ENCODE results near the gene FHOD3. TPM values are rescaled to one million over a fixed set of nuclear protein-coding genes. Genes with fewer than 3 reads are reported as not detected.

The FHOD3 gene
- total and polyA plus RNA-seq, 9 of the 15 experiments (the other 6 are each of a cell fraction or from before 2014, with no cell fraction given), result 0.11 TPM; not detected in 8

DNA sequence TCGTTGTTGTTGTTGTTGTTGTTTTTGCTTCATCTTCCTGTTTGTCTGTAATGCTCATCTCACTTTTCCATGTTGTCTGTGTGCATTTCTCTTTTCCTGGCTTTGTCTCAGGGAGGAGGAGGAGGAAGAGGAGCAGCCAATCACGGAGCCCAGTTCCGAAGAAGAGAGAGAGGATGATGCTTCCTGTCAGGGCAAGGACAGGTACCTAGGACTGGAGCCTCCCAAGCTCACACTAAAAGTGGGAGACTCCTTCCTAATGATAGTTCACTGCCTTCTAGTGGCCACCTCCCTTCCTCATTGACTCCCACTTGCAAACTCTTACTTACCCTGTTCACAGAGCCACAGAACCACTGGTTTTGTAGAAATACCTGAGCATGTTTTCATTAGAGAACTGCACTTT lies 351.7 kb downstream of the FHOD3 start (continued):
- TF ChIP-seq ZNF165 (CRISPR knock-in tag; IDR thresholded peaks at IDR 0.05; ENCODE audit: borderline replicate concordance), result no peak

DNA sequence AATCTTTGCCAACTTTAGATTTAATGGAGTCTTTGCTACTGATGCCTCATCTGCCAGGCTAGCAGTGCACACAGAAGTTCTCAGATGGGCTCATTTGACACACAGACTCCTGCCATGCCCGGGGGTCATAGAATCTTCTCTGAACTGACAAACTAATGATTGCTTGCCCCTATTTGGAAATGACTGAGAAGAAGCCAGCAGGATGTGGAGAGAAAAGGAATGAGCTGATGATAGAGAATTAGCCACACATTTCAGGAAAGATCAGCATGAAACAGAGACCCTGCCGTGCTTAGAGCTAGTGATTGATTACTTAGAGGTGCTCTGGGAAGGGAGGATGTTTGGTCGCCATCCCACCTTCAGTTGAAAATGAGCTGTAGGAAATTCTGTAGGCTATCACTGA lies 352.8 kb downstream of the FHOD3 start:
- WGBS (ENCODE audit: insufficient coverage, low coverage, missing lambda C conversion rate), result 0% methylated on average over 3 of the region's 3 CpGs
- CTCF ChIA-PET (ENCODE audit: low intra/inter-chr PET ratio), result no interaction called here
- Histone ChIP-seq H4K20me1 (replicated peaks; ENCODE audit: control insufficient read depth, insufficient read depth, low read length) (no peaks in the 10 kb centered on the region), H3K79me2 (ENCODE audit: control insufficient read depth, insufficient read depth, low read length) (no peaks in the 10 kb centered on the region), H3K9me3 (replicated peaks; ENCODE audit: control insufficient read depth, insufficient read depth, low read depth, low read length) (no peaks in the 10 kb centered on the region), H3K9ac (ENCODE audit: insufficient read depth in 1 of 2, low read depth in 2 of 2, low read length in 2 of 2) (no peak overlapping the region), H3K4me2 (ENCODE audit: insufficient read depth, low read length) (no peak overlapping the region), H3K27ac (ENCODE audit: extremely low read depth, low read depth, low read length) (no peak overlapping the region), H2AFZ (ENCODE audit: low read depth, low read length) (no peak overlapping the region), H3K4me3 (no peak overlapping the region), H3K9me1 (ENCODE audit: control insufficient read depth, insufficient read depth, low read length) (no peaks in the 10 kb centered on the region), H3K36me3 (ENCODE audit: control insufficient read depth, insufficient read depth, low read length) (no peaks in the 10 kb centered on the region), H3K27me3 (ENCODE audit: control insufficient read depth in 2 of 2, insufficient read depth in 2 of 2, low read length in 2 of 2) (peaks cover 5 to 13% of the 10 kb centered on the region in 2 experiments; a peak in 3 of 5 replicates), H3K4me1 (replicated peaks in 1 of 2; ENCODE audit: control insufficient read depth in 2 of 2, insufficient read depth in 2 of 2, low read length in 2 of 2) (no peaks in the 10 kb centered on the region)
- DNase-seq (ENCODE audit: extremely low read depth in 1 of 4, low spot score in 3 of 4) (no peak), FAIRE-seq (no peak), ATAC-seq (no peak)
- in situ Hi-C loops (cut with MboI), result no loop called here
- TF ChIP-seq SP1 (CRISPR knock-in tag; IDR thresholded peaks at IDR 0.05), result no peak
- TF ChIP-seq NCOA4 (IDR thresholded peaks at IDR 0.05; ENCODE audit: partially characterized antibody), result no peak
- TF ChIP-seq, protein P1, sequence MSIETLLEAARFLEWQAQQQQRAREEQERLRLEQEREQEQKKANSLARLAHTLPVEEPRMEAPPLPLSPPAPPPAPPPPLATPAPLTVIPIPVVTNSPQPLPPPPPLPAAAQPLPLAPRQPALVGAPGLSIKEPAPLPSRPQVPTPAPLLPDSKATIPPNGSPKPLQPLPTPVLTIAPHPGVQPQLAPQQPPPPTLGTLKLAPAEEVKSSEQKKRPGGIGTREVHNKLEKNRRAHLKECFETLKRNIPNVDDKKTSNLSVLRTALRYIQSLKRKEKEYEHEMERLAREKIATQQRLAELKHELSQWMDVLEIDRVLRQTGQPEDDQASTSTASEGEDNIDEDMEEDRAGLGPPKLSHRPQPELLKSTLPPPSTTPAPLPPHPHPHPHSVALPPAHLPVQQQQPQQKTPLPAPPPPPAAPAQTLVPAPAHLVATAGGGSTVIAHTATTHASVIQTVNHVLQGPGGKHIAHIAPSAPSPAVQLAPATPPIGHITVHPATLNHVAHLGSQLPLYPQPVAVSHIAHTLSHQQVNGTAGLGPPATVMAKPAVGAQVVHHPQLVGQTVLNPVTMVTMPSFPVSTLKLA (conservative IDR thresholded peaks at IDR 0.05), result no peak
- TF ChIP-seq MBD2 (IDR thresholded peaks at IDR 0.05; ENCODE audit: borderline replicate concordance, low read depth), result no peak
- TF ChIP-seq ZNF696 (CRISPR knock-in tag; conservative IDR thresholded peaks at IDR 0.05), result no peak
- TF ChIP-seq, protein P2, sequence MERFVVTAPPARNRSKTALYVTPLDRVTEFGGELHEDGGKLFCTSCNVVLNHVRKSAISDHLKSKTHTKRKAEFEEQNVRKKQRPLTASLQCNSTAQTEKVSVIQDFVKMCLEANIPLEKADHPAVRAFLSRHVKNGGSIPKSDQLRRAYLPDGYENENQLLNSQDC (CRISPR knock-in tag; IDR thresholded peaks at IDR 0.05), result no peak
- TF ChIP-seq MECOM (CRISPR knock-in tag; IDR thresholded peaks at IDR 0.05), result no peak
- no peak for TF ChIP-seq ZNF79 (CRISPR knock-in tag; IDR thresholded peaks at IDR 0.05; ENCODE audit: low read depth)
- no peak for TF ChIP-seq ZNF76 (CRISPR knock-in tag; IDR thresholded peaks at IDR 0.05; ENCODE audit: borderline replicate concordance)
- no peak for TF ChIP-seq TGIF2 (CRISPR knock-in tag; IDR thresholded peaks at IDR 0.05)
- TF ChIP-seq ZNF23 (CRISPR knock-in tag; IDR thresholded peaks at IDR 0.05), result no peak
- no peak for TF ChIP-seq TBL1XR1 (IDR thresholded peaks at IDR 0.05; ENCODE audit: low read length in 2 of 2)
- TF ChIP-seq NFE2 (IDR thresholded peaks at IDR 0.05; ENCODE audit: low read depth), result no peak
- no peak for TF ChIP-seq ZNF3 (CRISPR knock-in tag; IDR thresholded peaks at IDR 0.05)
- TF ChIP-seq KDM5B (IDR thresholded peaks at IDR 0.05; ENCODE audit: insufficient replicate concordance, low read depth, low read length), result no peak
- intact Hi-C loops (cut with micrococcal nuclease), result no loop called here
- no TSS peak for BruUV-seq (replicated peaks)
- POLR2A ChIA-PET, result no interaction called here

Data from K562 (cell line).